LNCaP clone FGC (cell line): ENCODE measurements around the gene ZNF358.

Experiments used
- DNase-seq: peaks from one replicate; pipeline ENCODE4 v3.0.0-alpha.2; 2011; ENCODE audit warnings: low read depth
- H3K4me3 ChIP-seq: 2 replicates; pipeline ENCODE4 v1.5.1; 2011; ENCODE audit warnings: mild to moderate bottlenecking, low read depth, low read length, control low read depth
- CTCF ChIP-seq: IDR thresholded peaks from 2 replicates; pipeline ENCODE4 v1.5.1; 2012; ENCODE audit warnings: mild to moderate bottlenecking; ENCODE audit not compliant: control insufficient read depth, insufficient read depth; ENCODE audit errors: extremely low read depth

The ZNF358 gene

GRCh38 chr19:7528522-7529245 is 12.8 kb downstream of the ZNF358 start:
- no peak overlapping the region for H3K4me3 ChIP-seq
- TF ChIP-seq CTCF: no peak
- DNase-seq: no peak

DNA sequence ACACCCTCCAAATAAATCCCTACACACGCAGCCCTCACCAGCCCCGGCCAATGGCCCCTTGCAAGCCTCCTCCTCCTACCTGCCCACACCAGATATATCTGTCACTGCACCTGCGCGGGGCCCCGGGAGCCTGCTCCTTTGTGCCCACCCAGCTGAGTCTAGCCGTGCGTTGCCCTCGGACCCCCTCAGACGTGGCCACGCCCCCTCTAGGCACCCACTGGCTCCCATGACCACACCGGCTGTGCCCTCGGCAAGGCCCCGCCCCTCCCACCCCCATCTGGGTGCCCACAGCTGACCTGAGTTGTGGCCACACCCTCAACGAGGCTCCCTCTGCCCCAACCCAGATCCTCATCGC is 13.3 kb downstream of the ZNF358 start:
- no peak overlapping the region for H3K4me3 ChIP-seq
- TF ChIP-seq CTCF: no peak
- DNase-seq: no peak

- no peak for TF ChIP-seq CTCF
- no peak overlapping the region for H3K4me3 ChIP-seq
- no peak for DNase-seq
Measured at GRCh38 chr19:7529610-7530490, 13.9 kb downstream of the ZNF358 start.

DNA sequence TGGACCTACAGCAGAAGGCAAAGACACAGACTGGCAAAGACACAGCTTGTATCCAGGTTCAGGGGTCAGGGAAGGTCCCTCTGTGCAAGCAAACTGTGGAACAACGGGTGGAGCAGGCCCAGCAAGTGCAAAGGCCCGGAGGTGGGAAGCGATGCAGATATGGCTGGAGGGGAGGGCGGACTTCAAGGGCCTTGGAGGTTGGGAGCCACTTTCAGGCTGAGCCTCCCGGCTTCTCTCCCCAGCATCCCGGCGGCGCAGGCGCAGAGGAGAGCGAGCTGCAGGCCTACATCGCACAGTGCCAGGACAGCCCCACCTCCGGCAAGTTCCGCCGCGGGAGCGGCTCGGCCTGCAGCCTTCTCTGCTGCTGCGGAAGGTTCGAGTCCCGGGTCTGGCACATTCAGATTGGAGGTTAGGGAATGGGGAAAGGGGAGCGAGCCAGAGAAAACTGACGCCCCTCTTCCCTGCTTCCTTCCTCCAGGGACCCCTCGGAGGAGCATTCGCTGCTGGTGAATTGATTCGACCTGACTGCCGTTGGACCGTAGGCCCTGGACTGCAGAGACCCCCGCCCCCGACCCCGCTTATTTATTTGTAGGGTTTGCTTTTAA is 17.5 kb downstream of the ZNF358 start:
- peak overlapping the region; percentile 95 for H3K4me3 ChIP-seq
- no peak for TF ChIP-seq CTCF
- DNase-seq: no peak

- no peak for TF ChIP-seq CTCF
Measured at GRCh38 chr19:7533925-7534480, 18.1 kb downstream of the ZNF358 start.

GRCh38 chr19:7534531-7535046 is 18.7 kb downstream of the ZNF358 start:
- peak overlapping the region; percentile 95 for H3K4me3 ChIP-seq
- TF ChIP-seq CTCF: no peak; the same call in 1 of the 2 replicates
- no peak for DNase-seq

More at GRCh38 chr19:7533925-7534480, 18.1 kb downstream of the ZNF358 start:
- H3K4me3 ChIP-seq: peak overlapping the region; percentile 95
- DNase-seq: peak; percentile 52
